GM18867 (cell line): ENCODE measurements around the gene THG1L.
"Not testable (repeated sequence)": the region's sequence is repeated elsewhere in the genome, so short reads cannot be mapped to it uniquely, and the experiment has no call there.

ENCODE experiments used
- ATAC-seq: cut with Tn5 transposase; IDR thresholded peaks from one replicate; pipeline ENCODE4 v1.9.1; 2021; ENCODE audit warnings: mild to moderate bottlenecking, moderate library complexity; ENCODE audit not compliant: unreplicated experiment

Gene THG1L

DNA sequence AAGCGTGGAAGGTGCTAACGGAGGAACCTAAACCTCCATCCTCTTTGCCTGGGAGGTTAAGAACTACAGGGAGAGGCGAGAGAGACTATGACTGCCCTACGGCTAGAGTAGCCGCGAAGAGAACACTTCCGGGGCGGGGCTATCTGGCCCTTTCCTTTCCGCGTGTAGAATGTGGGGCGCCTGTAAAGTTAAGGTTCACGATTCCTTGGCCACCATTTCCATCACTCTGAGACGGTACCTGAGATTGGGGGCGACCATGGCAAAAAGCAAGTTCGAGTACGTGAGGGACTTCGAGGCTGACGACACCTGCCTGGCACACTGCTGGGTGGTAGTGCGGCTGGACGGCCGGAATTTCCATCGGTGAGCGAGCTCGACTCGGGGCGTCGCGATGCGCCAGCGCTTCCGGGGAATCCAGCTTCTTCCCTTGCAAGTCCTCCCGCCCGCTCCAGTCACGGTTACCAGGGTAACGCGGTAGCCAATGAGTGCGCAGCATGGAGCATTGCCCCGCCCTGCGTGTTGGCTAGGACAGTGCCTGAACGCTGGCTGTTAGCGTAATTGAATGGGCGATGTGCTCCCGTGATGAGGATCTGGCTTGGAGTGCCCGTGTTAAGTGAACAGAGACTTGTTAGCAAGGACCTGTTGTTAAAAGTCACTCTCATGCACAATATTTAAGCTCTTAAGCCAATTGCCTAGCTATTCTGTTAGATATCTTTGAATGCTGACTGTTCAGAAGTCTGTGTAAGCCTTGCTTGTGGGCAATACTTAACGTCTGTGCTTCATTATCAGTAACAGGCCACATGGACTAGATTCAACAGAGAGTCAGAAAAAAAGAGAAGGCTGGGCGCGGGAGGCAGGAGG lies at the start of gene THG1L:
THG1L (plus strand) TSS at position 149 of the 858 bp plus-strand sequence; CDS start at position 170, 21 bp downstream.
- ATAC-seq = peak; percentile 92

DNA sequence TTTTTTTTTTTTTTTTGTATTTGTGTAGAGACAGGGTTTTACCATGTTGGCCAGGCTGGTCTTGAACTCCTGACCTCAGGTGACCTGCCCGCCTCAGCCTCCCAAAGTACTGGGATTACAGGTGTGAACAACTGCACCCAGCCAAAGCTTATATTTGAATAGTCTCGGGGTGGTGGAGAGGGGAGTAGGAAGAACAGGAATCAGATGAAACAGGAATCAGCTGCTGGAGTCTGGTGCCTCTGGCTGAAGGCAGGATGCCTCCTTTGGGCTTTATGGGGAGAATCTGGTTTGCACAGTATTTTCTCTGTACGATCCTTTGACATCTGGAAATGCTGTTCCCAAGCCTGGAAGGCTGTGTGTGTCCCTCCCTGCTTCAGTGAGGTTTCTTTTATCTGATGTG lies 49.0 kb upstream of the THG1L start:
- no peak for ATAC-seq

DNA sequence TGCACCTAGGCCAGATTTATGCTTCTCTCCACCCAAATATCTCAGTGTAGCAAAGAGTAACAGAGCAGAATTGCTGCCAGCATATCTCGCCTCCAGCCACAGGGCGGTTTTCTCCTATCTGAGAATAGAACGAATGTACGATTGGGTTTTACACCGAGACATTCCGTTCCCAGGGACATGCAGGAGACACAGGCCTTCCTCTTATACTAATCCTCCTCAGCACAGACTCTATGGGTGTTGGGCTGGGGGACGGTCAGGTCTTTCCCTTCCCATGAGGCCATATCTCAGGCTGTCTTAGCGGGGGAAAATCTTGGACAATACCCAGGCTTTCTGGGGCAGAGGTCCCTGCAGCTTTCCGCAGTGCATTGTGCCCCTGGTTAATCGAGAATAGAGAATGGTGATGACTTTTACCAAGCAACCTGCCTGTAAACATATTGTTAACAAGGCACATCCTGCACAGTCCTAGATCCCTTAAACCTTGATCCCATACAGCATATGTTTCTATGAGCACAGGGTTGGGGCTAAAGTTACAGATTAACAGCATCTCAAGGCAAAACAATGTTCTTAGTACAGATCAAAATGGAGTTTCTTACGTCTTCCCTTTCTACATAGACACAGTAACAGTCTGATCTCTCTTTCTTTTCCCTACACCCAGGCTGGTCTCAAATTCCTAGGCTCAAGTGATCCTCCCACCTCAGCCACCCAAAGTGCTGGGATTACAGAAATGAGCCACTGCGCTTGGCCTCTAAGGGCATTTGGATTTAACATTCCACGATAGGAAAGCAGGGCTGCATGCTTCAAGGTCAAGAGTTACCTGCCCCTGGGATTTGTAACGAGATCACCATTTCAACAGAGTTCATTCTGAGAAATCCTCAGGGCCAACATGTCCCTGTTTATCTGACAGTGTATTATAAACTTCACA lies 44.7 kb upstream of the THG1L start:
- ATAC-seq = not testable (repeated sequence)

DNA sequence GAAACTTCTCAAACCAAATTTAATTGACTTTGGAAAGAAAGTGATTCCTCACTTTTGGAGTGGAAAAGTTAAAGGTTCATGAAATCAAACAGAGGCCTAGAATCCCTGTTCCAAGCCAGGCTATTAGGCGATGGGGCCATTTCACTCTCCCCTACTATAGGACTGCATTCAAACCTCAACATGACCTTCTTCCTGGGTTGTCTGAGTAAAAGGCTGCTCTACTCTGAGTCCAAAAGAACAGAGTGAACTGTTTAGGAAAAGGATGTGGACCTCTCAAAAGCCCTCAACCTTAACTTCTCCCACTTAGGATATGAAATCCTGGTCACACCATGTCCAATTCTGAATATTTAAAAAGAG lies 44.0 kb upstream of the THG1L start:
- no peak for ATAC-seq

DNA sequence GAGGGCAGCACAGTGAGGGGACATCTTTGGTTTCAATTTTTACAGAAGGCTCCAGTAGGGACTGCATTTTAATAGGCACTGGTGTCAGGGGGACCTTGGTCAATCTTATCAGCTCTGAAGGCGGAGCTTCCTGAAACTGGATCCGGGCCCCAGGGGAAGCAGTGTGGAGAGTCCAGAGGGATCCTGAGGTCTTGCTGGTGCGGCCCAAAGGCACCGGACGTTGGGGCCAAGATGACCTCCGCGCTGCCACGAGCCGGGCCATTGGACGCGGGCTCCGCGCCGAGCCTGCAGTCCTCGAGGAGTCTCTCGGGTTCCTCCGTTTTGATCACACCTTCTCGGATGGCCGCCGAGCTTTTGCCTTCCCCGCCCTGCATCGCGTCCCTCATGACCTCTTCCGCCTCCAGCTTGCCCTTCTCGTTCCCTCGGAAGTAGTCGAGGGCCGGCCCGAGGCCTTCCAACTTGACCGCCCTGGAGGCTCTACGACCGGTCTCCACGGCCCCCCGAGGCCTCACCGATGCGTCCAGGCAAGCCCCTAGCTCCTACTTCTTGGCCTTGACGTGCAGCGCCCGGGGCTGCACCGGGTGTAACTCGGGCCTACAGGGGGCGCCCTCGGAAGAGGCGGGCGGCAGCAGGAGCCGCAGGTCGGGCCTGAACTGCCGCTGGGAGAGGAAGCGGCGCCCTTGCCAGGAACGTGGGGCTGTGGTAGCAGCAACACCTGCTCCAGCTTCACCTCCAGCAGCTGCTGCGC lies 41.1 kb upstream of the THG1L start:
- ATAC-seq = no peak

DNA sequence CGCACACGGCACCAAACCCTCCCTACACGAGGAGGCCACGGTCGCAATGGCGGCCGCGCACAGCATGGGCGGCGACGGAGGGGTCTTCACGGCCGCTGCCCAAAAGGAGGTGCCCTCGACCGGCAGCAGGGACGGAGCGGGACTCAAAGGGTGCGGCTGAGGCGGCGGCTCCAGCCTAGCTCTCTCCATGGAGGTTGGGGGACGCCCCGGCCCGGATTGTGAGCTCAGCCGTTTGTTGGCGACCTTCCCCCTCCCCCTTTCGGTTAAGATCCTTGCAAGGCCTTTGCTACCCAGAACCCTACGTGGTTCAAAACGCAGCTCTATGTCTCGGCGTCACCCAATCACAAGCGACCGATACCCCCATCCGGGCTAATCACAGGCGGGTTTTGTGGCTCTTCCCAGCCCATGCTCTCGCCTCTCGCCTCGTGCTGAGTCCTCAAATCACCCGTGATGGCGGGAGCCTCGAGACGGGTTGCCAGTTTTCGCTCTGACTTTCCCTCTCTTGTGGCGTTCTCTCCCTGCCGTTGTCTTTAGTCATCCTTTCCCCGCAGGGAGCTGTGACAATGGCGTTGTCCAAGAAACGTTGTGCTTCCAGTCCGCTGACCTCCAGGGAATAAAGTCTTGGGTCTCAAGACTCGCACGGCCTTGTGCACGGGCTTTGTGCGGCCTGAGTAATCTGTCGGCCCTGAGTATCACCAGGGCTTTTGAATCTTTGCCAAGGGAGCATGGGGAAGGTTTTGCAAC lies 40.4 kb upstream of the THG1L start:
- no peak for ATAC-seq

DNA sequence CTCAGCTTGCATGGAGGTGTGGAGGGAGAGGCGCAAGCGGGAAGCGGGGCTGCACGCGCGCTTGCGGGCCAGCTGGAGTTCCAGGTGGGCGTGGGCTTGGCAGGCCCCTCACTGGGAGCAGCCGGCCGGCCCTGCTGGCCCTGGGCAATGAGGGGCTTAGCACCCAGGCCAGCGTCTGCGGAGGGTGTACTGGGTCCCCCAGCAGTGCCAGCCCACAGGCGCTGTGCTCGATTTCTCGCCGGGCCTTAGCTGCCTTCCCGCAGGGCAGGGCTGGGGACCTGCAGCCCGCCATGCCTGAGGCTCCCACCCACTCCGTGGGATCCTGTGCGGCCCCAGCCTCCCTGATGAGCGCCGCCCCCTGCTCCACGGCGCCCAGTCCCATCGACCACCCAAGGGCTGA lies 37.4 kb upstream of the THG1L start:
- not testable (repeated sequence) for ATAC-seq

DNA sequence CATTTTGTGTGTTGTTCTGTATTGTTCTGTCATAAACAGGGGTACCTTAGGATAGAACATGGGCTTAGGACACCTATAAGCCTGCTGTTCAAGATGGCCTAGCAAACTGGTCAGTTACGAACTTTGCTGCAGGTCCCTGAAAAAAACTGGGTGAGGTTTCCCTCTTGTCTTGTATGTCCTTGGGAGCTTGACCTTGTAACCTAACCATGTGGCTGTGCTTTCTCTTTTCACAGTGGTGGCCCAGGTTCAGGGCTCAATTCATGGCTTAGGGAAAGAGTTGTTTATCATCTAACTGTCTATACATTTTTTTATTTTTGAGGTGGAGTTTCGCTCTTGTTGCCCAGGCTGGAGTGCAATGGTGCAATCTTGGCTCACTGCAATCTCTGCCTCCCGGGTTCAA lies 35.1 kb upstream of the THG1L start:
- ATAC-seq = not testable (repeated sequence)

DNA sequence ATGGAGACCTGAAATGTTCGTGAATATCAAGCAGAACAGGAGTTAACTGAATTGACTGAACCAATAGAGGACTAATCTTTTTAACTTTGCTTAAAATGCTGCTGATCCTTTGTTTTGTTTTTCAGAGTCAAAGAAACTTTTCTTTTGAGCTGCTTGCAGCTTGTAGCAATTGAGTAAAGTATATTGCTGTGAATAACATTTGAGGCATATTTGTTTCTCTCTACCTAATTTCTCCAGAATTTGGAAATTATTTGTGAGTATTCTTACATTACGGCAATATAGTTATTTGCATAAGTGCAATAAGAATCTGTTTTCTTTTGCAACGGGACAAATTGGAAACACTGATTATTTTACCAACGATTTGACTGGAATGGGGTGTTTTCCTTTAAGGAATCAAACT lies 32.5 kb upstream of the THG1L start:
- not testable (repeated sequence) for ATAC-seq

DNA sequence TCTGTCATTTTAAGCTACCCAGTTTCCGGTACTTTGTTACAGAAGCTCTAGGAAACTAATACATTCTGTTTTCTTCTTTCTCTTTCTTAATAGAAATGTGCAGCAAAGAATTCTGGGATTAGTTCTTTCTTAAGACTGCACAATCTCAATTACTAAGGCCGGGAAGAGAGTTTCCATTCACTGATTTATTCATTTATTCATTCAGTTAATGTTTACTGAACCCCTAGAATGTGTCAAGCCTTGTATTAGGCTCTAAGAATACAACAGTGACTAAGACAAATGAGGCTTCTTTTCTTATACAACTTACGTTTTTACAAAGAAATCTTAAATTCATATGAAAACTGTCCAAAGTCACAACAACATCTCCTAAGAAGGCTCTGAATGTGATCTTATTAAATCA lies 27.5 kb upstream of the THG1L start:
- ATAC-seq = no peak

DNA sequence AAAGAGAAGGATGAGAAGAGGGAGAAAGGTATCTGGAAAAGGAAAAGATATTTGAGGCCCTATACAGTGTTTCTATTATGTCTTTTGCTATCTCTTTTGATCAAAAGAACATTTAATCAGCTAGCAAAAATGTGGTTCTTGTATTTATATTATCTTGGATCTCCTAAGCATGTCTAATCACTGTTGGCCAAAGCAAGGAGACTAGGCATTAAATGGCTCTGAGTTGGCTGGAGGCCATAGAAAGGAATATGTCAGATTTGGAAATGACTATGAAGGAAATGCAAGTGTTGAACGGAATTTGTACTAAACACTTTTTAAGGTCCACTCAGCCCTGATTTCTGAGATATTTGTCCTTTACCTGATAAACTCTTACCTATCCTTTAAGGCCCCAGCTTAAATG lies 22.4 kb upstream of the THG1L start:
- no peak for ATAC-seq

DNA sequence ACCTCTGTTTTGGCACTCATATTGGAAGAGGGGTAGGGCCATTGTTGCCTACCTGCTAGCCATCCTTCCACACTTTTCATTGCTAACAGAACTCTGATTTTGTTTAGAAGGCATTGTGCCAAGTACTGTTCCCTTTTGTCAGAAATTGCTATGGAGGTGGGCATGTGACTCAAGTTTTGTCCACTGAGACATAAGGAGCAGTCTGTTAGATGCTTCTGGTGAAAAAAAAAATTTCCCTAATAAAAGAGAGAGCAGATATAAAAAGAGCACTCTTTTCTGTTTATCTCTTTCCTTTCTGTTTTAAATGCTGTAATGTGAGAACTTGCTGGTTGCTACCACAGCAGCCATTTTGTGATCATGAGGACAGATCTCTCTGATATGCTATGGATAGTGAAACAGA lies 21.9 kb upstream of the THG1L start:
- ATAC-seq = no peak

DNA sequence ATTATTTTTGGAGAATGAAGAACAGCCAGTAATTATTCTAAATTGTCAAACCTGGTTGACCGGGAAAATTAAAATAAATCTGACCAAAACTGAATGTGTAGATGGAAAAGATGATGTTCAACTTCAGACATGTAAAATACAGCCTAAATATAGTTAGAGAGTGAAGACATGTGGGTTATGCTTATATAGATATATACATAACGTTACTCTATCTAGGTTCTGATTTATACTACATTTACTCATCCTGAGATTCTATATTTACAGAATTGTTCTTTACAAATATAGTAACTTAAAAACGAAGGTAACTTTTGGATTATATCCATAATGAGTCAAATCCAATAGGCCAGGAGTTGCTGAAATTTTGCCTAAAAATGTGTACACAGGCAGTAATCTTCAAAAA lies 20.8 kb upstream of the THG1L start:
- ATAC-seq = no peak

DNA sequence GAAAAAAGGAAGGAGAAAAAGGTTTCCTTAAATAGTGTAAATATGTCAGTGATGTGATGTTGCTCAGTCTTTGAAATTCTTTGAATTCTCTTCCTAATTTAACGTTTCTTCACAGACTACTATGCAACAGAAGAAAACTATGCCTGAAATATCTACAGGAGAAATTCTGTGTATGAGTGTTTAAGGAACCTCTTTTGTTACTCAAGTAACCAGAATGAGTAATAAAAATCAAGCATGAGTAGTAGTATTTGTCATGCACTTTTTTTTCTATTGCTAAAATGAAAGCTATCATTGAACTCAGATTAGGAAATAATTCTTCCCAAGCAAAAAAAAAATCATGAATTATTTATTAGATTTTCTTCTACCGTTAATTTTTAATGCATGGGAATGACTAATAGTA lies 20.3 kb upstream of the THG1L start:
- no peak for ATAC-seq

DNA sequence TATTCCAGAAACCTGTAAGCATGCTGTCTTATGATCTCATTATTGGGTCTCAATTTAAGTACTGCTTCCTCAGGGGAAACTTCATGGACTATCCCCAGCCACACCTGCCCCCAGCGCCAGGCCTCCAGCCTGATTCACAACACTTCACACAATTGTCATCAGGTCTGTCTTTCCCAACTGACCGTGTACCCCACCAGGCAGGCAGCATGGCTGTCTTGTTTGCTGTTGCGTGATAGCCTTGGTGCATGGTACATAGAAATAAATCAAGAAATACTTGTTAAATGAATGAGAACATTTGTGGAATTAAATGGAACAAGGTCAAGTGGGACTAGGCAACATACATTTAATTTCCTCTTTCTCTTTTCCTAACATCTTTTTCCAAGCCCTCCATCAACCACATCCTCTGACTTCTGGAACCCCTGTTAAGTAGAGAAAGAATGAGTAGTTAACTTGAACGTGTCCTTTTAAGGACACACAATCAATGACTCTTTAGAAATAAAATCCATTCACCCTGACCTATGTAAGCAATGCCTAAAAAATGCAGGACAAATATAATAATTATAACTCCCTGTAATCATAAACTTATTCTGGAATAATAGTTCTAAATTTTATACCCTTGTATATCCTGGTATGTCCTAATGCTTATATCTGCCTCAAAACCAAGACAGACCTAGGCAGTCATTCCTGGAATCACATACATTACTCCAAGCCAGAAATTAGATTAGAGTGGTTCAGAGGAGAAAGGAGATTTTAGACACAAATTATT lies 17.2 kb upstream of the THG1L start:
- no peak for ATAC-seq

DNA sequence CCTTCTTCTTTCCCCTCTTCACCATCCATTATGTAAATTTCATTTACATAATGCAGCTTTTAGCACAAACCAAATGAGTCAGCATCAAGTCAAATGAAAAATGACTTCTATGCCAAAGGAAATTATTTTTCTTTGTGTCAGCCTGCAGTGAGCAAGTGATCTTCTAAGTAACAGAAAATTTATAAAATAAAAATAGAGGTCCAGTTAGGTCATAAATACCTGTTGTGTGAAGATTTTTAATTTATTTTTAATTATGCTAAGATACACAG lies 16.7 kb upstream of the THG1L start:
- ATAC-seq = no peak

DNA sequence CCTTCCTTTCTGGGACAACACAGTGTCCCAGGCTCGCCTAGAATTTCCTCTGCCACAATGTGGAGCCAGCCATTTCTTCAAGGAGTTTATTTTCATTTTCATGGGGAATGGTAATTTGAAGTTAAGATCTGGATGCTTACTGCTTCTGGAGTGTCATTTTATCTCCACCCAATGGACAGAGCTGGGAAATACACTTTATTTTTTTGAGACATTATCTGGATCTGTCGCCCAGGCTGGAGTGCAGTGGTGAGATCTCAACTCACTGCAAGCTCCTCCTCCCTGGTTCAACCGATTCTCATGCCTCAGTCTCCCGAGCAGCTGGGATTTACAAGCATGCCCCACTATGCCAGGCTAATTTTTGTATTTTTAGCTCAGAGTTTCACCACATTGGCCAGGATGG lies 12.7 kb upstream of the THG1L start:
- no peak for ATAC-seq

DNA sequence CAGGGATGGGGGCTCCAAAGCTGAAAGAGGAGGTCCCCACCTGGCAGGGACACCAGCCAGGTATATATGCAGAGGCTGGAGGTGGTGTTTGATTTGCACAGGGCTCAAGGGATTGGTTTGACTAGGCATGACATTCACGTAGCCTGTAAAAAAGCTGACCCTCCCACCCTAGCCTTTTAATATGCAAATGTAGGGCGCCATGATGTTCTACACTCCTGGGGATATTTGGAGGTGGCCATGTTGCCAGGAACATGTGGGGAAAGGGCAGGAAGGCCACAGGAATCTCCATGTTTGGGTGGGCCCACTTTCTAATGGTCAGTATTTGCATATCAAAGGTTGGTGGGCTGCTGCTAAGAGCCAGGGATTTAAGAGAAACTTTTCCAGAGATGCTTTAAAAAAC lies 12.0 kb upstream of the THG1L start:
- ATAC-seq = no peak

DNA sequence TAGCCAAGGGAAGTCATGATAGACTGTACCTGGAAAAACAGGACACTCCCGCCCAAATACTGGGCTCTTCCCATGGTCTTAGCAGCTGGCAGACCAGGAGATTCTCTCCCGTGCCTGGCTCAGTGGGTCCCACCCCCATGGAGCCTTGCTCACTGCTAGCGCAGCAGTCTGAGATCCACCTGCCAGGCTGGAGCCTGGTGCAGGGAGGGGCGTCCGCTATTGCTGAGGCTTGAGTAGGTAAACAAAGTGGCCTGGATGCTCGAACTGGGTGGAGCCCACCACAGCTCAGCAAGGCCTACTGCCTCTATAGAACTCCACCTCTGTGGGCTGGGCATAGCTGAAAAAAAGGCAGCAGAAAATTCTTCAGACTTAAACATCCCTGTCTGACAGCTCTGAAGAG lies 10.1 kb upstream of the THG1L start:
- ATAC-seq = no peak

DNA sequence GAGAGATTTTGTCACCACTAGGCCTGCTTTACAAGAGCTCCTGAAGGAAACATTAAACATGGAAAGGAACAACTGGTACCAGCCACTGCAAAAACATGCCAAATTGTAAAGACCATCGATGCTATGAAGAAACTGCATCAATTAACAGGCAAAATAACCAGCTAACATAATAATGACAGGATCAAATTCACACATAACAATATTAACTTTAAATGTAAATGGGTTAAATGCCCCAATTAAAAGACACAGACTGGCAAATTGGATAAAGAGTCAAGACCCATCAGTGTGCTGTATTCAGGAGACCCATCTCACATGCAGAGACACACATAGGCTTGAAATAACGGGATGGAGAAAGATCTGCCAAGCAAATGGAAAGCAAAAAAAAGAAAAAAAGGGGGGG lies 8.3 kb upstream of the THG1L start:
- ATAC-seq = not testable (repeated sequence)
